Measurements from ENCODE around the gene PIGZ. TPM values are rescaled to one million over a fixed set of nuclear protein-coding genes. Genes with fewer than 3 reads are reported as not detected.

The PIGZ gene
- total RNA-seq, 2 experiments from 2014 or later: 0.27 to 0.76 TPM

DNA sequence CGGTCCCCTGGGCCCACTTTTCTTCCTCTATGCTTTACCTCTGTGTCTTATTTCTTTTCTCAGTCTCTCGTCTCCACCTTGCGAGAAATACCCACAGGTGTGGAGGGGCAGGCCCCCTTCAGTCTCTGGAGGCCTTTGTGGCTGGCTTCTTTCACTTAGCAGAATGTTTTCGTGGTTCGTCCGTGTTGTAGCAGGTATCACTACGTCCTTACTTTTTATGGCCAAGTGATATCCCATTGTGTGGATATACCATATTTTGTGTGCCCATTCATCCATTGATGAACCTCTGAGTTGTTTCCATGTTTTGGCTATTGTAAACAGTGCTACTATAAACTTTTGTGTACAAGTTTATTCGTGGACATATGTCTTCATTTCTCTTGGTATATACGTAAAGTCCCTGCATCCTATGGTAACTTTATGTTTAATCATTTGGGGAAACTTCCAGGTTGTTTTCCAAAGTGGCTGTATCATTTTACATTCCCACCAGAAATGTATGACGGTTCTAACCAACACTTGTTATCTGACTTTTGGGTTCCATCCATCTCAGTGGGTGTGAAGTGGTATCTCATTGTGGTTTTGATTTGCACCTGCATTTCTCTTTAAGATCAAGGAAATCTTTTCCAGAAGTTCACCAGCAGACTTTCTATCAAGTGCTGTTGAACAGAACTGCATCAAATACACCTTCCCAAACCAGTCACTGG is 5.6 kb downstream of the PIGZ start:
- Mint-ChIP-seq H3K27me3 (peaks cover 6% of the 10 kb centered on the region), H3K4me3 (no peak overlapping the region), H3K36me3 (ENCODE audit: low read depth) (no peaks in the 10 kb centered on the region), H3K9me3 (no peaks in the 10 kb centered on the region), H3K27ac (no peak overlapping the region), H3K4me1 (ENCODE audit: low read depth) (peaks cover 4% of the 10 kb centered on the region)
- DNase-seq (no peak), ATAC-seq (no peak)
- intact Hi-C loops (cut with micrococcal nuclease): no loop called here
- ChIA-PET POLR2A (no interaction called here), CTCF (interaction anchor here (0.8 to 1.3 kb wide), 3 partner anchors 21 to 125 kb away, joined by 3 read pairs; partner anchors contain the start of gene NCBP2)
- no peak for TF ChIP-seq CTCF (IDR thresholded peaks at IDR 0.05)

- TF ChIP-seq CTCF (IDR thresholded peaks at IDR 0.05): no peak
- H3K27me3 Mint-ChIP-seq: peaks cover 2% of the 10 kb centered on the region
- no peaks in the 10 kb centered on the region for H3K9me3 Mint-ChIP-seq
- no peak overlapping the region for H3K27ac Mint-ChIP-seq
- no peaks in the 10 kb centered on the region for H3K36me3 Mint-ChIP-seq (ENCODE audit: low read depth)
- H3K4me1 Mint-ChIP-seq (ENCODE audit: low read depth): no peaks in the 10 kb centered on the region
- CTCF ChIA-PET: no interaction called here
- no peak for DNase-seq
- H3K4me3 Mint-ChIP-seq: no peak overlapping the region
- intact Hi-C loops (cut with micrococcal nuclease): no loop called here
- POLR2A ChIA-PET: no interaction called here
- no peak for ATAC-seq
Observed at GRCh38 chr3:196962108-196962929, 6.3 kb downstream of the PIGZ start.

- H3K27me3 Mint-ChIP-seq: peaks cover 2% of the 10 kb centered on the region
- H3K4me1 Mint-ChIP-seq (ENCODE audit: low read depth): no peaks in the 10 kb centered on the region
- no peak for DNase-seq
- ChIA-PET POLR2A (interaction anchor here (0.7 to 1.2 kb wide), 2 partner anchors 12 to 337 kb away, joined by 3 to 4 read pairs; partner anchors contain the start of gene NCBP2), CTCF (interaction anchor here (1.0 to 1.3 kb wide), 2 partner anchors 15 to 75 kb away, joined by 3 read pairs; partner anchors contain the start of gene MELTF)
- no peak for ATAC-seq
- no peak overlapping the region for H3K27ac Mint-ChIP-seq
- H3K36me3 Mint-ChIP-seq (ENCODE audit: low read depth): no peaks in the 10 kb centered on the region
- TF ChIP-seq CTCF (IDR thresholded peaks at IDR 0.05): no peak
- no peak overlapping the region for H3K4me3 Mint-ChIP-seq
- peaks cover 2% of the 10 kb centered on the region for H3K9me3 Mint-ChIP-seq
- intact Hi-C loops (cut with micrococcal nuclease): no loop called here
Observed at GRCh38 chr3:196954832-196955231, 13.8 kb downstream of the PIGZ start.

DNA sequence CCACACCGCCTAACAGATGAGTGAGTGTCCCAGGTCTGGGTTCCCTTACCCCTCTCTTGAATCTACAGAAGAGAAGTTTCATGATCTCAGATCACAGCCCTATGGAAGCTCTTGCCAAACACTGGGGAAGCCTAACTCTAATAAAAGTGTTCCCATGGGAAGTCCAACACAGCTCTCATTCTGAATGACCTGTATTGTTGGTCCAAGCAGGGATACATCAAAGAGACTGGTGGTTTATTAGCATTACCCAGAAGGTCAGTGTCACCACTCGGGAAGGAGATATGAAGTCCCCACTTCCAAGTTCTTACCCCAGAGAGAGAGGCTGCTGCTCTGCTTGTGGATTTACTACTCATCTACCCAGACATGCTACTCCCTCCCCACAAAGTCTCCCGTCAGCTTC is 17.3 kb downstream of the PIGZ start:
- Mint-ChIP-seq H3K4me3 (no peak overlapping the region), H3K4me1 (ENCODE audit: low read depth) (no peaks in the 10 kb centered on the region), H3K27ac (no peak overlapping the region), H3K27me3 (peaks cover under 1% of the 10 kb centered on the region), H3K36me3 (ENCODE audit: low read depth) (no peaks in the 10 kb centered on the region), H3K9me3 (peaks cover under 1% of the 10 kb centered on the region)
- ChIA-PET POLR2A (interaction anchor here (0.7 kb wide), 1 partner anchor 15 kb away, joined by 3 read pairs; no protein-coding TSS in a partner anchor), CTCF (interaction anchor here (0.8 to 2.3 kb wide), 3 partner anchors 9 to 114 kb away, joined by 3 to 6 read pairs (median 5); partner anchors contain the start of genes NCBP2 and PIGZ)
- ATAC-seq (no peak), DNase-seq (no peak)
- intact Hi-C loops (cut with micrococcal nuclease): no loop called here
- no peak for TF ChIP-seq CTCF (IDR thresholded peaks at IDR 0.05)
